NCI-H1417 treated with DMSO at 0.1 percent for 48 hours (cell line): ENCODE measurements around the gene ACOT6.
"Not testable (repeated sequence)": the region's sequence is repeated elsewhere in the genome, so short reads cannot be mapped to it uniquely, and the experiment has no call there.

ENCODE experiments used
- DNase-seq: peaks from one replicate; lab custom pipeline; 2025; lab: John Stamatoyannopoulos, UW

ACOT6 gene, protein sequence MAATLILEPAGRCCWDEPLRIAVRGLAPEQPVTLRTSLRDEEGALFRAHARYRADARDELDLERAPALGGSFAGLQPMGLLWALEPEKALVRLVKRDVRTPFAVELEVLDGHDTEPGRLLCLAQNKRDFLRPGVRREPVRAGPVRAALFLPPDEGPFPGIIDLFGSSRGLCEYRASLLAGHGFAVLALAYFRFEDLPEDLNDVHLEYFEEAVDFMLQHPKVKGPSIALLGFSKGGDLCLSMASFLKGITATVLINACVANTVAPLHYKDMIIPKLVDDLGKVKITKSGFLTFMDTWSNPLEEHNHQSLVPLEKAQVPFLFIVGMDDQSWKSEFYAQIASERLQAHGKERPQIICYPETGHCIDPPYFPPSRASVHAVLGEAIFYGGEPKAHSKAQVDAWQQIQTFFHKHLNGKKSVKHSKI

DNA sequence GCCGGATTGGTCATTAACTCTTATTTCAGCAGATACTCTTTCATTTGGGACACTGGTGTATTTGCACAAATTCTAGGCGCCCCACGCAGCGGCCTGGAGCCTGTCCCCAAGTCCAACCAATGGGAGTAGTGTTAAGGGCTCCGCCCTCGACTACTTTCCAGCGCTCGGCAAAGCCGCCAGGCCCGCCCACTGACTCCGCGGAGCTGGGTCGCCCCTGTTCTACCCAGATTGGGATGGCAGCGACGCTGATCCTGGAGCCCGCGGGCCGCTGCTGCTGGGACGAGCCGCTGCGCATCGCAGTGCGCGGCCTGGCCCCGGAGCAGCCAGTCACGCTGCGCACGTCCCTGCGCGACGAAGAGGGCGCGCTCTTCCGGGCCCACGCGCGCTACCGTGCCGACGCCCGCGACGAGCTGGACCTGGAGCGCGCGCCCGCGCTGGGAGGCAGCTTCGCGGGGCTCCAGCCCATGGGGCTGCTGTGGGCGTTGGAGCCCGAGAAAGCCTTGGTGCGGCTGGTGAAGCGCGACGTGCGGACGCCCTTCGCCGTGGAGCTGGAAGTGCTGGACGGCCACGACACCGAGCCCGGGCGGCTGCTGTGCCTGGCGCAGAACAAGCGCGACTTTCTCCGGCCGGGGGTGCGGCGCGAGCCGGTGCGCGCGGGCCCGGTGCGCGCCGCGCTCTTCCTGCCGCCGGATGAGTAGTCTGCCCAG is at the start of gene ACOT6:
ACOT6 (plus strand) TSS at position 179 of the 707 bp plus-strand sequence; CDS start at position 234, 55 bp downstream.
- DNase-seq, result no peak

DNA sequence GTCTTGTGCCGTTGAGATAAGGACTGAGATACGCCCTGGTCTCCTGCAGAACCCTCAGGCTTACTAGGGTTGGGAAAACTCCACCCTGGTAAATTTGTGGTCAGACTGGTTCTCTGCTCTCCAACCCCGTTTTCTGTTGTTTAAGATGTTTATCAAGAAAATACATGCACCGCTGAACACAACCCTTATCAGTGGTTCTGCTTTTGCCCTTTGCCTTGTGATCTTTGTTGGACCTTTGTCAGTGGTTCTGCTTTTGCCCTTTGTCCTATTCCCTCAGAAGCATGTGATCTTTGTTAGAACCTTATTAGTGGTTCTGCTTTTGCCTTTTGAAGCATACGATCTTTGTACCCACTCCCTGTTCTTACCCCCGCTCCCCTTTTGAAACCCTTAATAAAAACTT is 49.6 kb upstream of the ACOT6 start:
- not testable (repeated sequence) for DNase-seq

DNA sequence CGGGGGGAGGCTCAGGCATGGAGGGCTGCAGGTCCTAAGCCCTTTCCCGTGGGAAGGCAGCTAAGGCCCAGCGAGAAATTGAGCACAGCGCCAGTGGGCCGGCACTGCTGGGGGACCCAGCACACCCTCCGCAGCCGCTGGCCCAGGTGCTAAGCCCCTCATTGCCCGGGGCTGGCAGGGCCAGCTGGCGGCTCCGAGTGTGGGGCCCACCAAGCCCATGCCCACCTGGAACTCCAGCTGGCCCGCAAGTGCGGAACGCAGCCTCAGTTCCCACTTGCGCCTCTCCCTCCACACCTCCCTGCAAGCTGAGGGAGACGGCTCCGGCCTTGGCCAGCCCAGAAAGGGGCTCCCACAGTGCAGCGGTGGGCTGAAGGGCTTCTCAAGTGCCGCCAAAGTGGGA is 45.9 kb upstream of the ACOT6 start:
- DNase-seq, result not testable (repeated sequence)

DNA sequence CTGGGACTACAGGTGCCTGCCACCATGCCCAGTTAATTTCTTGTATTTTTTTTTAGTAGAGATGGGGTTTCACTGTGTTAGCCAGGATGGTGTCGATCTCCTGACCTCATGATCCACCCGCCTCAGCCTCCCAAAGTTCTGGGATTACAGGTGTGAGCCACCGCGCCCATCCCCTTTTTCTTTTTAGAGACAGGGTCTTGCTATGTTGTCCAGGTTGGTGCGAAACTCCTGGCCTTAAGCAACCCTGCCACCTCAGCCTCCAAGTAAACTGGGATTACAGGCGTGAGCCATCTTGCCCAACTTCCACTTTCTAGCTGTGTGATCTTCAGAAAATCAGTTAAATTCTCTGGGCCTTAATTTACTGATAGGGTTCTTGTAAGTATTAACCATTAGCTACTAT is 45.4 kb upstream of the ACOT6 start:
- DNase-seq, result not testable (repeated sequence)

DNA sequence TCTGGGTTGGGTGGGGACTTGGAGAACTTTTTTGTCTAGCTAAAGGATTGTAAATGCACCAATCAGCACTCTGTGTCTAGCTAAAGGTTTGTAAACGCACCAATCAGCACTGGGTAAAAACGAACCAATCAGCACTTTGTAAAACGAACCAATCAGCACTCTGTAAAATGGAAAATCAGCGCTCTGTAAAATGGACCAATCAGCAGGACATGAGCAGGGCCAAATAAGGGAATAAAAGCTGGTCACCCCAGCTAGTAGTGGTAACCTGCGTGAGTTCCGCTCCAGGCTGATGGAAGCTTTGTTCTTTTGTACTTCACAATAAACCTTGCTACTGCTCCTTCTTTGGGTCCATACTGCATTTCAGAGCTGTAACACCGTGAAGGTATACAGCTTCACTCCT is 45.0 kb upstream of the ACOT6 start:
- DNase-seq, result no peak

DNA sequence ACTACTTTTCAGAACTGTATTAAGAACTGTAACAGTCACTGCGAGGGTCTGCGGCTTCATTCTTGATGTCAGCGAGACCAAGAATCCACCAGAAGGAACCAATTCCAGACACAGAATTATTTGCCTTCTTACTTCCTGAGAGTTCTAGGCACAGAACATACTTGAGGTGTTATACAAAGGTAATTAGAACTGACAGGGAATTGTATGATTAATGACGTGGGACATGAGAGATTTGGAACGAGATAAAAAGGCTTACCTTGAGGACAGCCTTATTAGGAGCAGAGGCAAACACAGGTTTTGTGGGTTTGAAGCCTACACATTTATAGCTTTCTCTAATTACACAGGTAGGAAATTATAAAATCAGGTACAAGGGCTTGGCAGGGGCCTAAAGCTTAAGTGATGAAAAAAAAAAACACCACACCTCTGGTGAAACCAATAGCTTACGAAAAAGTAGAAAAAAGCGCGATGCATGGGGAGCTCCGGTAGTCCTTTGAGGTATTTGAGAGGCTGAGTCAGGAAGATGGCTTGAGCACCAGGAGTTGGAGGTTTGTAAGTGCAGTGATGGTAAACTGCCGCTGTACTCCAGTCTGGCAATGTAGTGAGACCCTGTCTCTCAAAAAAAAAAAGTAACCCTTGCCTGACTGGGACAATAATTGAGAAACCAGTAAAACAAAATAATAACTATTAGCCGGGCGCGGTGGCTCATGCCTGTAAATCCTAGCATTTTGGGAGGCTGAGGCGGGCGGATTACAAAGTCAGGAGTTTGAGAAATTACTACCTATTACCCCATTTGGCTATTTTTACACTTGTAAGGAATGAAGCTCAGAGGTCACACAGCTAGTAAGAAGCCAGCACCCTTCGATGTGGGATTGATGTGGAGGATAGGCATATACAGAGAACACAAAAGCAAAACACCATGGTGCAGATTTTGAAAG is 44.1 kb upstream of the ACOT6 start:
- no peak for DNase-seq

DNA sequence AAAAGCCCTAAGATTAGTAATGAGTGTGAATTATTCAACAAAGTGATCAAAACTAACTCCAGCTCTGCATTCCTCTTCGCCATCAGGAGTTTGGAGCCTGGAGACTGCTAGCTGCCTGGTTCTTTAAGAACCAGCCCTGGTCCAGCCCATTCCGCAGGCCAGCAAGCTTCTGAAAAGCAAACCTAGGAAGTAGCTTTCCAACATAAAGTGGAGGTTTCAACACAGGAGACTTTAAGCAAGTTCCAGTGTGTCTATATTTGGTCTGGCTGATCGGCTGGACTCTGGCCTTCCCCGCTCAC is 43.5 kb upstream of the ACOT6 start:
- not testable (repeated sequence) for DNase-seq

DNA sequence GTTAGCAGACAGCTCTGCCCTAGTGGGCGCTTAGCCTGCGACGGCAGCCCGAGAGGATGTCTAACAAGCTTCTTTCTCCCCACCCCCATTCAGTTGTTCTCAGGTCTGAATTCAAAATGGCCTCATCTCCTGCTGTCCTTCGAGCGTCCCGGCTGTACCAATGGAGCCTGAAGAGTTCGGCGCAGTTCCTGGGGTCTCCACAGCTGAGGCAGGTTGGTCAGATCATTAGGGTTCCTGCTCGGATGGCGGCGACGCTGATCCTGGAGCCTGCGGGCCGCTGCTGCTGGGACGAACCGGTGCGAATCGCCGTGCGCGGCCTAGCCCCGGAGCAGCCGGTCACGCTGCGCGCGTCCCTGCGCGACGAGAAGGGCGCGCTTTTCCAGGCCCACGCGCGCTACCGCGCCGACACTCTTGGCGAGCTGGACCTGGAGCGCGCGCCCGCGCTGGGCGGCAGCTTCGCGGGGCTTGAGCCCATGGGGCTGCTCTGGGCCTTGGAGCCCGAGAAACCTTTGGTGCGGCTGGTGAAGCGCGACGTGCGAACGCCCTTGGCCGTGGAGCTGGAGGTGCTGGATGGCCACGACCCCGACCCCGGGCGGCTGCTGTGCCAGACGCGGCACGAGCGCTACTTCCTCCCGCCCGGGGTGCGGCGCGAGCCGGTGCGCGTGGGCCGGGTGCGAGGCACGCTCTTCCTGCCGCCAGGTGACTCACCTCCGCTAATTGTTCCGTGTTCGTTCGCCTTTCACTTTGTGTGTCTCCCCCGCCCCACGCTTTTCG is 42.9 kb upstream of the ACOT6 start, which contains the start of gene ACOT2:
ACOT2 (plus strand) TSS at position 29 of the 774 bp plus-strand sequence; CDS start at position 57, 28 bp downstream.
- DNase-seq, result peak; percentile 51

DNA sequence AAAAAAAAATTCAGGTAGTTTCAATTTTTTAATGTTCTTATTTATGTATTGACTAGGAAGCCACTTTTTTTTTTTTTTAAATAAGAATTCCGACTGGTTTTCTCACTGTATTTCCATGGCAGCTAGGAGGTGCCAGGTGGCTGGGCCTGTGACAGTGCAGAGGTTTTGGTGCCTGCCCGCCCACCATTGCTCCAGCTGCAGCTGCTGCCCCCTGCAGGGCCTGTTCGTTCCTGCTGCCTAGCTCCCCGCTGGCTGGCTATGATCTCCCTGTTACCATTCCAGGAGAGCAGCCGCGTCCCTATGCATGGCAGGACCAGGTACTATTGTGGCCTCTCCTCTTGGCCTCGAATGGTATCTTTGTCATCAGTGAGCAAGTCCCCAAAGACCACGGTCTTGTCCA is 41.4 kb upstream of the ACOT6 start:
- DNase-seq, result not testable (repeated sequence)

DNA sequence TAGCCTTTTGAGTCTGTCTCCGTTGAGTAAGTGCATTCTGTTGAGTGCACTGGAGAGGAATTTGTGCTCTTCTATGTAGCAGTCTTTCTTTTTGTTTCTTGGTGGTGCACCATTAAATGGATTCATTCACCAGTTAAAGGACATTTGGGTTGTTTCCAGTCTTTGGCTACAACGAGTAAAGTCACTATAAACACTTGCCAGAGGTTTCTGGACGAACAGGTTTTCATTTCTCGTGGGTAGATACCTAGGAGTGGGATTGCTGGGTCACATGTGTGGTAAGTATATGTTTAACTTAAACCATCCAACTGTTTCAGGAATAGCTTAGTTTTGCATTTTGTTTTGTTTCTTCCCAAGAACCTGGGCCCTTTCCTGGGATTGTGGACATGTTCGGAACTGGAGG is 39.3 kb upstream of the ACOT6 start:
- DNase-seq, result not testable (repeated sequence)

DNA sequence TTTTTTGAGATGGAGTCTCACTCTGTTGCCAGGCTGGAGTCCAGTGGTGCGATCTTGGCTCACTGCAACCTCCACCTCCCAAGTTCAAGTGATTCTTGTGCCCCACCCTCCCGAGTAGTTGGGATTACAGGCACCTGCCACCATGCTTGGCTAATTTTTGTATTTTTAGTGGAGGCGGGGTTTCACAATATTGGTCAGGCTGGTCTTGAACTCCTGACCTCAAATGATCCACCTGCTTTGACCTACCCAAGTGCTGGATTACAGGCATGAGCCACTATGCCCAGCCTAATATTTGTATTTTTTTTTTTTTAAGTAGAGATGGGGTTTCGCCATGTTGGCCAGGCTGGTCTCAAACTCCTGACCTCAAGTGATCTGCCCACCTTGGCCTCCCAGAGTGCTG is 38.6 kb upstream of the ACOT6 start:
- not testable (repeated sequence) for DNase-seq

DNA sequence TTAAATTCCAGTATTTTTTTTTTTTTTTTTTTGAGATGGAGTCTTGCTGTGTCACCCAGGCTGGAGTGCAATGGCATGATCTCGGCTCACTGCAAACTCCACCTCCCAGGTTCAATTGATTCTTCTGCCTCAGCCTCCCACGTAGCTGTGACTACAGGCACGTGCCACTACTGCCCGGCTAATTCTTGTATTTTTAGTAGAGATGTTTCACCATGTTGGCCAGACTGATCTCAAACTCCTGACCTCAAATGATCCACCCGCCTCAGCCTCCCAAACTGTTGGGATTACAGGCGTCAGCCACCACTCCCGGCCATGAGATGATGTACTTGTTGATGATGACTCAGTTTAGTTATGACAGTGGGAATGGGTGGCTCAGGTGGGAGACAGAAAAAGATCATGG is 38.1 kb upstream of the ACOT6 start:
- not testable (repeated sequence) for DNase-seq

DNA sequence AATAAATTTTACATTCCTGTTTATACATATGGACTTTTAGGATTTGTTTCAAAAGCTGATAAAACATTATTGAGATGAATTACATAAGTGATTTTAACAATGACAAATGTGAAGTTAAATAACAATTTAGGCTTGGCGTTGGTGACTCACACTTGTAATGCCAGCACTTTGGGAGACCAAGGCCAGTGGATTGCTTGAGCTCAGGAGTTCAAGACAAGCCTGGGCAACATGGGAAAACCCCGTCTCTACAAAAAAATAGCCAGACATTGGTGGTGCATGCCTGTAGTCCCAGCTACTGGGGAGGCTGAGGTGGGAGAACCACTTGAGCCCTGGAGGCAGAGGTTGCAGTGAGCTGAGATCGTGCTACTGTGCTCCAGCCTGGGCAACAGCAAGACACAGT is 35.9 kb upstream of the ACOT6 start:
- no peak for DNase-seq

DNA sequence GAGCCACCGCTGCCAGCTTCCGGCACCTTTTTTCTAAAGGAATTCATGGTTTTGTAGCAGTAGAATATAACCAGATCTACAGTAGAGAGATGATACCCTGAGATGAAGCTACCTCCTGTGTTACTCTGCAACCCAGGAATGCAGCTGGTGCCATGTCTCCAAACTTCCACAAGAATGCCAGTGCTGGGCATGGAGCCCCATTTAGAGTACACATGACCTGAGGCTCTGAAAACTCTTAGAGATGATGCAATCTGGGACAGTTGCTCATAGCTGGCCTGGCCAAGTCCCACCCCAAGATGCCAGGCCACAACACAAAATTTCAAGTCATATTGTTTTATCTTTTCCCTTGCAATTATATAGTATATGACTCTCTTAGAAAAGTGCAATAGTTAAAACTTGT is 35.1 kb upstream of the ACOT6 start:
- not testable (repeated sequence) for DNase-seq

DNA sequence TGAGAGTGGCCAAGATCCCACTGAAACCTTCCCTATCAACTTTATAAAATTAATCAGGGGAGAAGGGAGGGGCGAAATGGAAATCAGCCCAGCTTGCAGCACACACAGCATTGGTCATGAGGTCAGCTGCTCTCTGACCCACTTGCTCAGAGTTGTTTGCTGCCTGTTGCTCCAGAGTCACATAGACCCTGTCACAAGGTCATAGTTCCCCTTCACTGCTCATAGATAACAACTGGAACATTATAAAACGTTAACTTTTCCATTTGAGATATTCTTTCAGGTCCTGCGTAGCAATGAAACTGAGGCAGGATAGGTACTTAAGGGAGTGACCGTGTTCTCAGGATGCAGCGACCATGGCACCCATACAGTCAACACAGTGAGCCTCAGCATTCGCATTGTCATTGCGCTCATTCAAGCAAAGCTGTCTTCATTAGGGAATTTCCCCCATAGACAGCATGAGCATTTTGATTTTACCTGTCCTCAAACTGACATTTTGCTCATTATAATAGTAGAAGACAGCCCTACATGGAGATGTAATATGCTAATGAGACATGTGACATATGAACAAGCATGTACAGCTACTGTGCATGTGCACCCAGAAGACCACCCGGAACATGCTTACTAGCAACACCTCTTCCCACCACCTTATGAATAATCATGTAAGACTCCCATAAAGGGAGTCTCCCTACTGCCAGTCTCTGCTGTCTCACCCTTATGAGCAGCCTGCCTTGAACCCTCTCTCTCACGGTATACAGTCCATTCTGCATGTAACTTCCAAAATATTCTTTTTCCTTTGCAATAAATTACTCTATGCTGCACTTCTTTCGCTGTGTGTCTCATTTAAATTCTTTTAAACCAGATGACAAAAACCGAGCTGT is 30.0 kb upstream of the ACOT6 start:
- DNase-seq, result not testable (repeated sequence)

DNA sequence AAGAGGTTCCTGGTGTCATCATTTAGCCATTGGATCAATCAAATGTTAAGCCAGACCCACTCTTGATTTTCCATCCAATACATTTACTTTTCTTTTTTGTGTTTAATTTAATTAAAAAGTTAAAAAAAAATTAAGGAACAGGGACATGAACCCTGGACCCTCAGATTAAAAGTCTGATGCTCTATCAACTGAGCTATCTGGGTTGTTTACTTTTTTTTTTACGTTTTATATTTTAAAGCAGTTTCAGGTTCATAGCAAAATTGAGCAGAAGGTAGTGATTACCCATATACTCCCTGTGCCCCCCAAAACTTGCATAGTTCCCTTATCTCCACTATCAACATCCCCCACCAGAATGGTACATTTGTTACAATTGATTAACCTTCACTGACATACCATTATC is 23.6 kb upstream of the ACOT6 start:
- DNase-seq, result no peak

DNA sequence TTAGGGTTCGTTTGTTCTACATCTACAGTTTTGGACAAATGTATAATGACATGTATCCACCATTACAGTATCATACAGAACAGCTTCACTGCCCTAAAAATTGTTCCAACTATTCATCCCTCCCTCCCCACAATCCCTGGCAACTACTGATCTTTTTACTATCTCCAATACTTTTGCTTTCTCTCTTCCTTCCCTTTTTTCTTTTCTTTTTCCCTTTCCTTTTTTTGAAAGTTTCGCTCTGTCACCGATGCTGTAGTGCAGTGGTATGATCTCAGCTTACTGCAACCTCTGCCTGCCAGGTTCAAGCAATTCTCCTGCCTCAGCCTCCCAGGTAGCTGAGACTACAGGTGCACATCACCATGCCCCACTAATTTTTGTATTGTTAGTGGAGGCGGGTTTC is 23.2 kb upstream of the ACOT6 start:
- DNase-seq, result no peak

DNA sequence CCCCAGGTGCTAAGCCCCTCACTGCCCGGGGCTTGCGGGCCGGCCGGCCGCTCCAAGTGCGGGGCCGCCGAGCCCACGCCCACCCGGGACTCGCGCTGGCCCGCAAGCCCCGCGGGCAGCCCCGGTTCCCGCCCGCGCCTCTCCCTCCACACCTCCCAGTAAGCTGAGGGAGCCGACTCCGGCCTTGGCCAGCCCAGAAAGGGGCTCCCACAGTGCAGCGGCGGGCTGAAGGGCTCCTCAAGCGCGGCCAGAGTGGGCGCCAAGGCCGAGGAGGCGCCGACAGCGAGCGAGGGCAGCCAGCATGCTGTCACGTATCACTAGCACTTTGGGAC is 21.7 kb upstream of the ACOT6 start:
- not testable (repeated sequence) for DNase-seq

DNA sequence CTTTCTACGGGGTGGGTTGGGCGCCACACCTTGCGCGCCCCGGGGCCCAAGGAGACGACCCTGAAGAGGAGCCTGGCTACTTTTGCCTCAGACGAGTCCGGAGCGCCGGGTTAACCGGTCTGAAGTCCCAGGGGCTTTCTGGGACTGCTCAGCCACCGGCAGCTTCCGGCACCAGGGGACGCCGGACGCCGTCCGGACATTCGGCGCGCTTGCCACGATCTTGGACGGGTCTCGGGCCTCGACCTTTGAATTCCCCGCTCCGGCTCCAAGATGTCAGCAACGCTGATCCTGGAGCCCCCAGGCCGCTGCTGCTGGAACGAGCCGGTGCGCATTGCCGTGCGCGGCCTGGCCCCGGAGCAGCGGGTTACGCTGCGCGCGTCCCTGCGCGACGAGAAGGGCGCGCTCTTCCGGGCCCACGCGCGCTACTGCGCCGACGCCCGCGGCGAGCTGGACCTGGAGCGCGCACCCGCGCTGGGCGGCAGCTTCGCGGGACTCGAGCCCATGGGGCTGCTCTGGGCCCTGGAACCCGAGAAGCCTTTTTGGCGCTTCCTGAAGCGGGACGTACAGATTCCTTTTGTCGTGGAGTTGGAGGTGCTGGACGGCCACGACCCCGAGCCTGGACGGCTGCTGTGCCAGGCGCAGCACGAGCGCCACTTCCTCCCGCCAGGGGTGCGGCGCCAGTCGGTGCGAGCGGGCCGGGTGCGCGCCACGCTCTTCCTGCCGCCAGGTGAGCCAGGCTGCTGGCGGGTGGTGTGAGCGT is 20.4 kb upstream of the ACOT6 start, which contains the start of gene ACOT4:
ACOT4 (plus strand) TSS at position 184 of the 760 bp plus-strand sequence; CDS start at position 271, 87 bp downstream.
- no peak for DNase-seq

DNA sequence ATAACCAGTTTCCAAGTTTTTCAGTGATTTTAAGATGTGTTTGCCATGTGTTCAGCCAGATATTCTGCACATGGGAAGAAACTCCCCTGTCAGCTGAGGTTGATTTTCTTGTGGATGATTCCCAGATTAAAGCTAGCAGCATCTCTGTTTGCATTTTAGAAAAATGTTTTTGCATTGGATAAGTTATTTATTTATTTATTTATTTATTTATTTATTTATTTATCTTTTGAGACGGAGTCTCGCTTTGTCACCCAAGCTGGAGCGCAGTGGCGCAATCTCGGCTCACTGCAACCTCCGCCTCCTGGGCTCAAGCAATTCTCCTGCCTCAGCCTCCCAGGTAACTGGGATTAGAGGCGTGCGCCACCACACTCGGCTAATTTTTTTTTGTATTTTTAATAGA is 17.8 kb upstream of the ACOT6 start:
- DNase-seq, result no peak
